Stimulated activated CD4-positive, alpha-beta T cell treated with anti-CD3 and anti-CD28 coated beads, TNF-alpha, amount 100 ng/mL, for 48 hours (primary cell): ENCODE results near the gene NFIL3.

ENCODE experiments used
- DNase-seq, 3 donors: peaks; one replicate each; pipeline ENCODE4 v3.0.0-alpha.2; 2020; ENCODE audit warnings: low read depth in 3 of 3

The NFIL3 gene

GRCh38 chr9:91359734-91360470 lies 63.7 kb downstream of the NFIL3 start:
- no peak for DNase-seq

GRCh38 chr9:91359083-91359482 lies 64.5 kb downstream of the NFIL3 start:
- DNase-seq: no peak
